ENCODE results near the gene IPMK. TPM values are rescaled to one million over a fixed set of nuclear protein-coding genes. Genes with fewer than 3 reads are reported as not detected.
"Not testable (repeated sequence)": the region's sequence is repeated elsewhere in the genome, so short reads cannot be mapped to it uniquely, and the experiment has no call there.

The IPMK gene
- polyA plus RNA-seq, 4 donors, result 4.9 to 19.0 (median 10.1) TPM

- peak; percentile 19 for FAIRE-seq
- H3K9me3 ChIP-seq (ENCODE audit: control insufficient read depth in 2 of 2, insufficient read depth in 1 of 2, low read depth in 1 of 2, low read length in 1 of 2), result peaks cover 0 to 20% of the 10 kb centered on the region in 2 donors
- not testable (repeated sequence) for H3K27ac ChIP-seq (ENCODE audit: low read depth in 1 of 3, low read length in 2 of 3); H3K36me3 ChIP-seq (ENCODE audit: control insufficient read depth in 3 of 3, insufficient read depth in 2 of 3, low read depth in 1 of 3, low read length in 3 of 3); H3K4me1 ChIP-seq (ENCODE audit: control insufficient read depth in 3 of 3, insufficient read depth in 2 of 3, low read depth in 1 of 3, low read length in 2 of 3); H3K4me3 ChIP-seq (ENCODE audit: low read depth in 1 of 3, low read length in 3 of 3); DNase-seq; H3K27me3 ChIP-seq (ENCODE audit: control insufficient read depth in 3 of 3, insufficient read depth in 3 of 3, low read length in 3 of 3)
- 44 to 84% (median 64%) methylated on average over 3 of the region's 3 CpGs for WGBS, 3 donors
Measured at GRCh38 chr10:58244666-58245065, 23.0 kb downstream of the IPMK start.

GRCh38 chr10:58244242-58244641, 23.5 kb downstream of the IPMK start:
- DNase-seq; H3K27ac ChIP-seq (ENCODE audit: low read depth in 1 of 3, low read length in 2 of 3); H3K4me1 ChIP-seq (ENCODE audit: control insufficient read depth in 3 of 3, insufficient read depth in 2 of 3, low read depth in 1 of 3, low read length in 2 of 3); FAIRE-seq; H3K4me3 ChIP-seq (ENCODE audit: low read depth in 1 of 3, low read length in 3 of 3); H3K27me3 ChIP-seq (ENCODE audit: control insufficient read depth in 3 of 3, insufficient read depth in 3 of 3, low read length in 3 of 3); H3K36me3 ChIP-seq (ENCODE audit: control insufficient read depth in 3 of 3, insufficient read depth in 2 of 3, low read depth in 1 of 3, low read length in 3 of 3): not testable (repeated sequence)
- WGBS, 3 donors, result 94 to 98% (median 97%) methylated on average over 20 to 25 of the region's 28 CpGs
- H3K9me3 ChIP-seq (ENCODE audit: control insufficient read depth in 2 of 2, insufficient read depth in 1 of 2, low read depth in 1 of 2, low read length in 1 of 2), result peaks cover 0 to 20% of the 10 kb centered on the region in 2 donors

- not testable (repeated sequence) for DNase-seq; FAIRE-seq; H3K27ac ChIP-seq (ENCODE audit: low read depth in 1 of 3, low read length in 2 of 3); H3K4me3 ChIP-seq (ENCODE audit: low read depth in 1 of 3, low read length in 3 of 3); H3K4me1 ChIP-seq (ENCODE audit: control insufficient read depth in 3 of 3, insufficient read depth in 2 of 3, low read depth in 1 of 3, low read length in 2 of 3); H3K36me3 ChIP-seq (ENCODE audit: control insufficient read depth in 3 of 3, insufficient read depth in 2 of 3, low read depth in 1 of 3, low read length in 3 of 3); H3K27me3 ChIP-seq (ENCODE audit: control insufficient read depth in 3 of 3, insufficient read depth in 3 of 3, low read length in 3 of 3)
- peaks cover 0 to 20% of the 10 kb centered on the region in 2 donors for H3K9me3 ChIP-seq (ENCODE audit: control insufficient read depth in 2 of 2, insufficient read depth in 1 of 2, low read depth in 1 of 2, low read length in 1 of 2)
- 93 to 95% (median 95%) methylated on average over 20 to 31 of the region's 31 CpGs for WGBS, 3 donors
Measured at GRCh38 chr10:58243801-58244200, 23.9 kb downstream of the IPMK start.

- FAIRE-seq, result no peak
- 97 to 98% (median 98%) methylated on average over 17 to 18 of the region's 18 CpGs for WGBS, 3 donors
Measured at GRCh38 chr10:58243269-58243668, 24.4 kb downstream of the IPMK start.

GRCh38 chr10:58241346-58241745, 26.3 kb downstream of the IPMK start:
- 86 to 94% (median 90%) methylated on average over 3 of the region's 3 CpGs for WGBS, 3 donors
- H3K27me3 ChIP-seq (ENCODE audit: control insufficient read depth in 3 of 3, insufficient read depth in 3 of 3, low read length in 3 of 3), result no peaks in the 10 kb centered on the region
- DNase-seq (no peak), FAIRE-seq (no peak)
- no peaks in the 10 kb centered on the region for H3K4me1 ChIP-seq (ENCODE audit: control insufficient read depth in 3 of 3, insufficient read depth in 2 of 3, low read depth in 1 of 3, low read length in 2 of 3)
- no peak overlapping the region for H3K4me3 ChIP-seq (ENCODE audit: low read depth in 1 of 3, low read length in 3 of 3)
- no peak overlapping the region for H3K27ac ChIP-seq (ENCODE audit: low read depth in 1 of 3, low read length in 2 of 3)
- H3K9me3 ChIP-seq (ENCODE audit: control insufficient read depth in 2 of 2, insufficient read depth in 1 of 2, low read depth in 1 of 2, low read length in 1 of 2), result peaks cover 0 to 20% of the 10 kb centered on the region in 2 donors
- peaks cover 4 to 9% (median 7%) of the 10 kb centered on the region in 3 donors for H3K36me3 ChIP-seq (ENCODE audit: control insufficient read depth in 3 of 3, insufficient read depth in 2 of 3, low read depth in 1 of 3, low read length in 3 of 3)

More at GRCh38 chr10:58243269-58243668, 24.4 kb downstream of the IPMK start:
- DNase-seq, result no peak
- no peak overlapping the region for H3K4me3 ChIP-seq (ENCODE audit: low read depth in 1 of 3, low read length in 3 of 3)
- peaks cover 0 to 3% (median 2%) of the 10 kb centered on the region in 3 donors for H3K36me3 ChIP-seq (ENCODE audit: control insufficient read depth in 3 of 3, insufficient read depth in 2 of 3, low read depth in 1 of 3, low read length in 3 of 3)
- no peak overlapping the region for H3K27ac ChIP-seq (ENCODE audit: low read depth in 1 of 3, low read length in 2 of 3)
- no peaks in the 10 kb centered on the region for H3K27me3 ChIP-seq (ENCODE audit: control insufficient read depth in 3 of 3, insufficient read depth in 3 of 3, low read length in 3 of 3)
- no peaks in the 10 kb centered on the region for H3K4me1 ChIP-seq (ENCODE audit: control insufficient read depth in 3 of 3, insufficient read depth in 2 of 3, low read depth in 1 of 3, low read length in 2 of 3)
- H3K9me3 ChIP-seq (ENCODE audit: control insufficient read depth in 2 of 2, insufficient read depth in 1 of 2, low read depth in 1 of 2, low read length in 1 of 2), result peaks cover 0 to 20% of the 10 kb centered on the region in 2 donors

GRCh38 chr10:58240531-58240930, 27.2 kb downstream of the IPMK start:
- Histone ChIP-seq H3K4me3 (ENCODE audit: low read depth in 1 of 3, low read length in 3 of 3) (no peak overlapping the region), H3K27me3 (ENCODE audit: control insufficient read depth in 3 of 3, insufficient read depth in 3 of 3, low read length in 3 of 3) (no peaks in the 10 kb centered on the region), H3K9me3 (ENCODE audit: control insufficient read depth in 2 of 2, insufficient read depth in 1 of 2, low read depth in 1 of 2, low read length in 1 of 2) (peaks cover 0 to 21% of the 10 kb centered on the region in 2 donors), H3K36me3 (ENCODE audit: control insufficient read depth in 3 of 3, insufficient read depth in 2 of 3, low read depth in 1 of 3, low read length in 3 of 3) (peaks cover 4 to 12% (median 7%) of the 10 kb centered on the region in 3 donors), H3K27ac (ENCODE audit: low read depth in 1 of 3, low read length in 2 of 3) (no peak overlapping the region), H3K4me1 (ENCODE audit: control insufficient read depth in 3 of 3, insufficient read depth in 2 of 3, low read depth in 1 of 3, low read length in 2 of 3) (no peaks in the 10 kb centered on the region)
- no peak for FAIRE-seq
- DNase-seq, result no peak
- WGBS, 3 donors, result 83 to 89% (median 84%) methylated on average over 4 of the region's 4 CpGs

- H3K4me1 ChIP-seq (ENCODE audit: control insufficient read depth in 3 of 3, insufficient read depth in 2 of 3, low read depth in 1 of 3, low read length in 2 of 3), result no peaks in the 10 kb centered on the region
- WGBS, 3 donors, result 77 to 88% (median 85%) methylated on average over 5 of the region's 5 CpGs
- no peak overlapping the region for H3K4me3 ChIP-seq (ENCODE audit: low read depth in 1 of 3, low read length in 3 of 3)
- H3K27ac ChIP-seq (ENCODE audit: low read depth in 1 of 3, low read length in 2 of 3), result no peak overlapping the region
- H3K9me3 ChIP-seq (ENCODE audit: control insufficient read depth in 2 of 2, insufficient read depth in 1 of 2, low read depth in 1 of 2, low read length in 1 of 2), result peaks cover 0 to 18% of the 10 kb centered on the region in 2 donors
- FAIRE-seq (no peak), DNase-seq (no peak)
- H3K27me3 ChIP-seq (ENCODE audit: control insufficient read depth in 3 of 3, insufficient read depth in 3 of 3, low read length in 3 of 3), result no peaks in the 10 kb centered on the region
- H3K36me3 ChIP-seq (ENCODE audit: control insufficient read depth in 3 of 3, insufficient read depth in 2 of 3, low read depth in 1 of 3, low read length in 3 of 3), result peaks cover 7 to 14% (median 7%) of the 10 kb centered on the region in 3 donors
Measured at GRCh38 chr10:58239561-58240169, 28.0 kb downstream of the IPMK start.

GRCh38 chr10:58237014-58237834, 30.5 kb downstream of the IPMK start:
- DNase-seq, result no peak
- no peak overlapping the region for H3K4me3 ChIP-seq (ENCODE audit: low read depth in 1 of 3, low read length in 3 of 3)
- no peaks in the 10 kb centered on the region for H3K4me1 ChIP-seq (ENCODE audit: control insufficient read depth in 3 of 3, insufficient read depth in 2 of 3, low read depth in 1 of 3, low read length in 2 of 3)
- H3K27ac ChIP-seq (ENCODE audit: low read depth in 1 of 3, low read length in 2 of 3), result no peak overlapping the region
- 94 to 99% (median 99%) methylated on average over 3 of the region's 3 CpGs for WGBS, 3 donors
- H3K9me3 ChIP-seq (ENCODE audit: control insufficient read depth in 2 of 2, insufficient read depth in 1 of 2, low read depth in 1 of 2, low read length in 1 of 2), result peaks cover 0 to 3% of the 10 kb centered on the region in 2 donors
- no peaks in the 10 kb centered on the region for H3K27me3 ChIP-seq (ENCODE audit: control insufficient read depth in 3 of 3, insufficient read depth in 3 of 3, low read length in 3 of 3)
- FAIRE-seq, result no peak
- peaks cover 6 to 11% (median 7%) of the 10 kb centered on the region in 3 donors for H3K36me3 ChIP-seq (ENCODE audit: control insufficient read depth in 3 of 3, insufficient read depth in 2 of 3, low read depth in 1 of 3, low read length in 3 of 3)

All from small intestine (tissue), 7 donors.